COR-L47 (cell line): ENCODE results near the gene CHTF8.

Experiments used
- DNase-seq: peaks from one replicate; lab custom pipeline; 2025; lab: John Stamatoyannopoulos, UW

Gene CHTF8

GRCh38 chr16:69084289-69084688 lies 48.1 kb downstream of the CHTF8 start:
- DNase-seq = no peak

- no peak for DNase-seq
These were observed 49.0 kb downstream of the CHTF8 start for GRCh38 chr16:69083306-69083941.

DNA sequence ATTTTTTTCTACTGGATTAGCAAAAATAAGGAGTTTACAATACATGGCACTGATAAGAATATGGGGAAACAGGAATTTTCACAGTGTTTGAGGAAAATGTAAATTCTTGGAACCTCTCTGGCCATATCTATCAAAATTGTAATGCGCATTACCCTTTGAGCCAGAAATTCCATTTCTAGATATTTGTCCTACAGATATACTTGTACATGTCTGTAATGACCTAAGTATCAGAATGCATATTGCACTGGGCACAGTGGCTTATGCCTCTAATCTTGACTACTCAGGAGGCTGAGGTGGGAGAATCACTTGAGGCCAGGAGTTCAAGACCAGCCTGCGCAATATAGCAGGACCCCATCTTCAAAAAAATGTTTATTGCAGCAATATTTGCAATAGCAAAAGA lies 52.7 kb downstream of the CHTF8 start:
- no peak for DNase-seq

DNA sequence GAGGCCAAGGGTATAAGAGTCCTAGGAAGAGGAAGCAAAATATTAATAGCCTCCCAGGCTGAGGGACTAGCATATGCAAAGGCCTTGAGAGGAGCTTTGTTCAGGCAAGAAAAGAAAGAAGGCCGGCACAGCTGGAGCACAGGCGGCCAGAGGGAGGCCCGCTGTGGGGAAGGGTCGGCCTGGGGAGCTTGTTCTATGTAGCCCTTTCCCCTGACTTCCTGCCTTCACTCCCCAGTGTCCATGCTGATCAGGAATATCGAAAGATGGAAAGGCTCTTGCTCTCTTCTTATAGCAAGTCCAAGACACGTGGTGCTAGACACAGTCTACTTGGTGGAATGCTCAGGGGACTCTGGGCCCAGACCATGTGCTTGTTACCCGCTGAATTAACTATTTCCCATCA lies 54.3 kb downstream of the CHTF8 start:
- DNase-seq = no peak

DNA sequence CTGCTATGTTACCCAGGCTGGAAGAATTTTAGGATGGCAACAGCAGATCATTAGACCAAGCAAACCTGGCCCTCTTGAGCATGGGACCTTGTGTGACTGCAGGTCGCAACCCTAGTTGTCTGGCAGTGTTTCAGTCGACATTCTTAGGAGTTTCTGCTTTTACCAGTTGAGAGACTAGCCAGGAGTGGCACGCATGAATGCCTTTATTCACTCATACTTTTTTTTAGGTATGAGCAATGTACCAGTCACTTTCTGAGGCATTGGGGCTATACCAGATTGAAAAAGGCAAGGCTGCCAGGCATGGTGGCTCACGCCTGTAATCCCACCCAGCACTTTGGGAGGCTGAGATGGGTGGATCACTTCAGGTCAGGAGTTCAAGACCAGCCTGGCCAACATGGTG lies 55.1 kb downstream of the CHTF8 start:
- no peak for DNase-seq

- DNase-seq = no peak
These were observed 59.1 kb downstream of the CHTF8 start for GRCh38 chr16:69073181-69073702.

DNA sequence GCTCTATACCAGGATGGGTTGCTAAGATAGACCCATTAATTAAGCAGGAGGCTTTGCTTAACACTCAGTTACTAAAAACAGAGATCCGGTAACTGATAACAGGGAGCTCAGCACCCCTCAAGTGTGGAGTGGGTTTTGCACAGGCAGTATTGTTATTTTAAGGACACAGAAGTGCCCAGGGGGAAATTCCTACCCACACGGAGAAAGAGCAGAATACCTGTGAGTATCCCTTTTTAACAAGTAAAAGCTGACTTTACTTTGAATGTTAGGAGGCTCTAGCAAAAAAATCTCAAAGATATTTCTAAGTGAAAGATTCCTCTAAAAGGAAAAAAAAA lies 59.8 kb downstream of the CHTF8 start:
- DNase-seq = no peak

- no peak for DNase-seq
These were observed 61.4 kb downstream of the CHTF8 start for GRCh38 chr16:69071036-69071435.

- DNase-seq = no peak
These were observed 62.9 kb downstream of the CHTF8 start for GRCh38 chr16:69069504-69069903.
